A549 (cell line): ENCODE results near the gene HNF1A. TPM values are rescaled to one million over a fixed set of nuclear protein-coding genes. Genes with fewer than 3 reads are reported as not detected.
A peak's percentile ranks its signal among the peaks of the same experiment; 100 is the strongest.

Experiments used
- ATAC-seq, 2 experiments: fragments of 200-7000 bp in 1 of 2; fragments of >200 bp in 1 of 2; cut with Nextera tagmentation in 1 of 2; cut with Tn5 transposase in 1 of 2; 3 replicates each; pipeline versions ENCODE4 v1.8.0 to v1.9.1; 2018 to 2020; ENCODE audit warnings: mild to moderate bottlenecking in 1 of 2, moderate library complexity in 1 of 2
- CTCF ChIA-PET: fragments of 300-600 bp; sonication (Branson Sonifier 250); formaldehyde crosslinking; extraction: SDS; loops from one replicate; lab custom pipeline; 2021; ENCODE audit warnings: antibody characterized with exemption, inconsistent platforms; lab: Yijun Ruan, JAX
- POLR2A ChIA-PET: fragments of 350-600 bp; formaldehyde crosslinking; extraction: SDS; loops from one replicate; lab custom pipeline; 2021; ENCODE audit warnings: antibody characterized with exemption, inconsistent platforms; lab: Yijun Ruan, JAX
- DNase-seq, 2 experiments: peaks; one replicate each; pipeline versions ENCODE4 v3.0.0 to v3.0.0-alpha.2; 2011 to 2016; ENCODE audit warnings: low read depth in 1 of 2, low spot score in 1 of 2
- FAIRE-seq: peaks from 2 replicates; lab custom pipeline; 2011; peaks lifted over from hg19 to GRCh38; lab: Jason Lieb, UNC
- H3K27ac ChIP-seq, 2 experiments: fragments of >200 bp; sonication (Bioruptor Twin); formaldehyde crosslinking; 3 replicates each; pipeline ENCODE4 v1.5.1; 2016 to 2017
- H3K4me1 ChIP-seq: fragments of >200 bp; sonication (Bioruptor Twin); formaldehyde crosslinking; 3 replicates; pipeline ENCODE4 v1.6.1; 2016
- H3K4me2 ChIP-seq: fragments of >200 bp; sonication (Bioruptor Twin); formaldehyde crosslinking; 3 replicates; pipeline ENCODE4 v1.6.1; 2016
- H3K4me3 ChIP-seq: fragments of >200 bp; sonication (Bioruptor Twin); formaldehyde crosslinking; 3 replicates; pipeline ENCODE4 v1.5.1; 2016
- H3K9me3 ChIP-seq: fragments of >200 bp; sonication (Bioruptor Twin); formaldehyde crosslinking; 3 replicates; pipeline ENCODE4 v1.6.1; 2016
- BCL3 ChIP-seq: fragments of >200 bp; sonication (Bioruptor Twin); formaldehyde crosslinking; IDR thresholded peaks from 3 replicates; pipeline ENCODE4 v1.6.1; 2016
- BHLHE40 ChIP-seq: IDR thresholded peaks from 2 replicates; pipeline ENCODE4 v1.6.1; 2012; ENCODE audit warnings: low read depth, low read length, inconsistent platforms
- CBX2 ChIP-seq: fragments of 200-600 bp; sonication (generic); IDR thresholded peaks from 2 replicates; pipeline ENCODE4 v1.6.1; 2016; ENCODE audit warnings: low read depth, mild to moderate bottlenecking, borderline replicate concordance
- CBX8 ChIP-seq: fragments of 200-600 bp; sonication (generic); IDR thresholded peaks from 2 replicates; pipeline ENCODE4 v1.6.1; 2016
- CHD2 ChIP-seq: fragments of 150-350 bp; IDR thresholded peaks from 2 replicates; pipeline ENCODE4 v1.6.1; 2014; ENCODE audit warnings: low read length; ENCODE audit not compliant: partially characterized antibody
- CHD4 ChIP-seq: fragments of 200-600 bp; sonication (generic); IDR thresholded peaks from 2 replicates; pipeline ENCODE4 v1.6.1; 2016; ENCODE audit warnings: antibody characterized with exemption, mild to moderate bottlenecking, borderline replicate concordance
- CTCF ChIP-seq: fragments of >200 bp; sonication (Bioruptor Twin); formaldehyde crosslinking; IDR thresholded peaks from 3 replicates; pipeline ENCODE4 v1.5.1; 2016
- E2F6 ChIP-seq: IDR thresholded peaks from 2 replicates; pipeline ENCODE4 v1.6.1; 2012; ENCODE audit warnings: low read depth, borderline replicate concordance
- EP300 ChIP-seq, 2 experiments: fragments of >200 bp; sonication (Bioruptor Twin); formaldehyde crosslinking; IDR thresholded peaks; 2 replicates in 1 of 2; 3 replicates in 1 of 2; pipeline ENCODE4 v1.6.1; 2016 to 2017
- GATA3 ChIP-seq: IDR thresholded peaks from 2 replicates; pipeline ENCODE4 v1.6.1; 2012; ENCODE audit warnings: borderline replicate concordance
- HDAC2 ChIP-seq: fragments of 200-600 bp; sonication (generic); IDR thresholded peaks from 2 replicates; pipeline ENCODE4 v1.6.1; 2016
- HMGXB4 ChIP-seq: fragments of 250-450 bp; sonication (Bioruptor Pico); IDR thresholded peaks from 2 replicates; pipeline ENCODE4 v1.5.0; 2021; ENCODE audit warnings: mild to moderate bottlenecking, moderate library complexity, borderline replicate concordance
- HOXB13 ChIP-seq: fragments of 250-450 bp; sonication (Bioruptor Pico); IDR thresholded peaks from 2 replicates; pipeline ENCODE4 v1.5.0; 2020; ENCODE audit warnings: low read depth, mild to moderate bottlenecking, moderate library complexity
- JUN ChIP-seq, 2 experiments: fragments of >200 bp; sonication (Bioruptor Twin); formaldehyde crosslinking; IDR thresholded peaks; 2 replicates in 1 of 2; 3 replicates in 1 of 2; pipeline ENCODE4 v1.6.1; 2016 to 2017
- KDM1A ChIP-seq: fragments of 200-600 bp; sonication (generic); IDR thresholded peaks from 2 replicates; pipeline ENCODE4 v1.6.1; 2016; ENCODE audit warnings: low read depth, mild to moderate bottlenecking
- KDM5A ChIP-seq: fragments of 200-600 bp; sonication (generic); IDR thresholded peaks from 2 replicates; pipeline ENCODE4 v1.6.1; 2016; ENCODE audit warnings: antibody characterized with exemption, mild to moderate bottlenecking
- MAFK ChIP-seq: fragments of 450-650 bp; IDR thresholded peaks from 2 replicates; pipeline ENCODE4 v1.6.1; 2014; ENCODE audit not compliant: partially characterized antibody
- NFE2L2 ChIP-seq: fragments of 150-350 bp; conservative IDR thresholded peaks from 2 replicates; pipeline ENCODE4 v1.6.1; 2014; ENCODE audit warnings: low read length
- NPAS2 ChIP-seq: fragments of 250-450 bp; sonication (Bioruptor Pico); IDR thresholded peaks from 2 replicates; pipeline ENCODE4 v1.8.0; 2022; ENCODE audit warnings: mild to moderate bottlenecking, moderate library complexity, borderline replicate concordance
- NR3C1 ChIP-seq: fragments of >200 bp; sonication (Bioruptor Twin); formaldehyde crosslinking; IDR thresholded peaks from 3 replicates; pipeline ENCODE4 v1.6.1; 2017
- PHF8 ChIP-seq: fragments of 200-600 bp; sonication (generic); IDR thresholded peaks from 2 replicates; pipeline ENCODE4 v1.6.1; 2016; ENCODE audit warnings: low read depth, mild to moderate bottlenecking, antibody characterized with exemption, moderate library complexity, borderline replicate concordance
- RARB ChIP-seq: fragments of 250-450 bp; sonication (Bioruptor Pico); IDR thresholded peaks from 2 replicates; pipeline ENCODE4 v1.8.0; 2021; ENCODE audit warnings: mild to moderate bottlenecking, moderate library complexity
- RCOR1 ChIP-seq: fragments of 150-350 bp; IDR thresholded peaks from 2 replicates; pipeline ENCODE4 v1.6.1; 2014; ENCODE audit warnings: antibody characterized with exemption, low read length, low read depth
- RNF2 ChIP-seq: fragments of 200-600 bp; sonication (generic); IDR thresholded peaks from 2 replicates; pipeline ENCODE4 v1.6.1; 2016; ENCODE audit warnings: low read depth, mild to moderate bottlenecking, antibody characterized with exemption, moderate library complexity, borderline replicate concordance
- SMC3 ChIP-seq: fragments of >200 bp; sonication (Bioruptor Twin); formaldehyde crosslinking; IDR thresholded peaks from 3 replicates; pipeline ENCODE4 v1.6.1; 2018; ENCODE audit warnings: inconsistent platforms
- SREBF2 ChIP-seq: fragments of 450-650 bp; IDR thresholded peaks from 2 replicates; pipeline ENCODE4 v1.6.1; 2014; ENCODE audit warnings: mild to moderate bottlenecking, moderate library complexity
- TFCP2L1 ChIP-seq: fragments of 250-450 bp; sonication (Bioruptor Pico); IDR thresholded peaks from 2 replicates; pipeline ENCODE4 v1.5.0; 2021; ENCODE audit warnings: mild to moderate bottlenecking
- TP53 ChIP-seq: fragments of 250-450 bp; sonication (Bioruptor Pico); IDR thresholded peaks from 2 replicates; pipeline ENCODE4 v1.5.0; 2021; ENCODE audit warnings: mild to moderate bottlenecking, moderate library complexity
- WGBS: methylation state at CpG from one replicate; pipeline ENCODE4 v1.1.6; 2017; ENCODE audit errors: missing lambda C conversion rate; 5-methylcytosine and 5-hydroxymethylcytosine counted together
- polyA plus RNA-seq, 4 experiments: library from polyadenylated mRNA; depleted of rRNA in 3 of 4; stranded (reverse); fragments of >200 nt; fragmentation: RNase III in 1 of 4; extraction: RNeasy Plus Mini Kit Qiagen cat#74134 plus additional on column Dnase treatment in 1 of 4; gene quantifications; 2 replicates in 3 of 4; 3 replicates in 1 of 4; pipeline ENCODE4 v1.2.3, GENCODE V29; 2011 to 2017

The HNF1A gene
- polyA plus RNA-seq, 2 of the 4 experiments (the other 2 are of a cell fraction), result 2.6 to 7.3 TPM

DNA sequence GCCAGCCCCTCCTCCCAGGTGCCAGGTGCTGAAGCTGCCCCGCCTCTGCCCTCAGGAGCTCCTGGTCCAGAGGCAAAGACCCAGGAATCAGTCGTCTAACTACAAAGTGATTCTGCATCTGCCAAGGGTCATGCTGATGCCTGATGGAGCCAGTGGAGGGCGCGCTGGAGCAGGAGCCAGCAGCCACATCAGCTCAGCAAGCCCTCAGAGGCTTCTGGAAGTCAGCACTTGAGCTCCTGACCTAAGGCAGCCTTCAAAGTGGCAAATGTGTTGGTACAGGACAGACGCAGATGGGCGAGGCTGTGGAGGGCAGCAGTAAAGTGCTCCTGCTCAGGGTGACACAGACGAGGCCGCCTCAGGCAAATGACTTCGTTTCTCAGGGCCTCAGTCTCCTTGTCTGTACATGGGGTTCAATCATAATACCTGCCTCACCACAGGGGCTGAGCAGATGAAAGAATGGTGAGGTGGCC is 27.0 kb downstream of the HNF1A start (continued):
- TF ChIP-seq CTCF, result peak; percentile 68
- no peak for TF ChIP-seq CBX2
- no peak for TF ChIP-seq NFE2L2
- TF ChIP-seq JUN (IDR thresholded peaks at IDR 0.05), result no peak
- no peak for TF ChIP-seq TP53 (CRISPR knock-in tag)
- no peak for TF ChIP-seq E2F6
- TF ChIP-seq TFCP2L1 (CRISPR knock-in tag), result no peak
- no peak for TF ChIP-seq MAFK
- TF ChIP-seq HDAC2, result peak; percentile 52; the same call in 1 of the 2 replicates
- TF ChIP-seq SMC3, result peak; percentile 74
- no peak for TF ChIP-seq BCL3
- TF ChIP-seq RCOR1, result no peak
- no peak for TF ChIP-seq HOXB13
- TF ChIP-seq GATA3, result no peak
- peak; percentile 50; the same call in 1 of the 2 replicates for TF ChIP-seq CHD4
- no peak for TF ChIP-seq RARB (CRISPR knock-in tag)
- TF ChIP-seq CHD2, result no peak
- TF ChIP-seq HMGXB4, result no peak
- TF ChIP-seq NPAS2 (CRISPR knock-in tag), result no peak
- TF ChIP-seq CBX8, result no peak
- TF ChIP-seq EP300 (IDR thresholded peaks at IDR 0.05), result no peak
- peak; percentile 92; the same call in 1 of the 2 replicates for TF ChIP-seq KDM1A

DNA sequence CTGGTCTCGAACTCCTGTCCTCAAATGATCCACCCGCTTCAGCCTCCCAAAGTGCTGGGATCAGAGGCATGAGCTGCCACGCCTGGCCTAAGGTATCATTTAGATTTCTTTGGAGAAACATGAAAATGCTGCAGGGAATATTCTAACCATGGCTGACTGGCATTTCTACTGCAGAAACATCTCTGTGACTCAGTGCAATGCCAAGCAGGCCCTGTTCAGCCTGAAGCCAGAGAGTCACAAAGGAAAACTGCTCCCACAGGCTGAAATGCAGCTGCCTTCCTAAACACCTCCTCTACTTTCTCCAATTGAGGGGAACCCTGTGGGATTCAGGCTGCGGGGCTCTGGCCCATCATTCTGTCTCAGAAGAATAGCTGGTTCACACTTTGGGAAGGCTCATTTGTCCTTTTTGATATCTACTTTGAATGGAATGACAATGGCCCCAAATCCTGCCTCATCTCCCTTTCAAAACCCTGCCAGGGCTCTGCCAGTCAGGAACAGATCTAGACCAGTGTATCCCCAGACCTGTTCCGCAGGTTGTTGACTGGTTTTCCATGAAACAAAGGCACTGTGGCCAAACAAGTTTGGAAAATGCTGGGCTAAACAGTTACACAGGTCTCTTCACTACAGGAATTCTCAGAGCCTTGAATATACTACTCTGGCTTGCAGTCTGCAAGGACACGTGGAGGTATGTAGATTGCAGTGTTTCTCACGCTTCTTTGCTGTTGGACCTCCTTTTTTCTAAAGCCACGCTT is 30.2 kb downstream of the HNF1A start:
- Histone ChIP-seq H3K4me1 (peaks cover 1% of the 10 kb centered on the region; the same call in 2 of the 3 replicates), H3K4me2 (no peak overlapping the region), H3K4me3 (no peak overlapping the region), H3K9me3 (no peaks in the 10 kb centered on the region), H3K27ac (no peak overlapping the region)
- no peak for DNase-seq
- ChIA-PET CTCF (interaction anchor here (1.0 to 7.8 kb wide), 12 partner anchors 7 to 425 kb away, joined by 3 to 69 read pairs (median 8); partner anchors contain the start of gene HNF1A), POLR2A (no interaction called here)
- 90% methylated on average over 8 of the region's 8 CpGs for WGBS
- no peak for FAIRE-seq
- TF ChIP-seq PHF8, result no peak
- no peak for TF ChIP-seq SMC3
- no peak for TF ChIP-seq CHD4
- TF ChIP-seq RNF2, result no peak
- TF ChIP-seq SREBF2, result no peak
- no peak for TF ChIP-seq JUN (IDR thresholded peaks at IDR 0.05)
- no peak for TF ChIP-seq KDM5A
- TF ChIP-seq GATA3, result no peak
- no peak for TF ChIP-seq NR3C1
- TF ChIP-seq BHLHE40, result no peak
- no peak for TF ChIP-seq TP53 (CRISPR knock-in tag)
- no peak for TF ChIP-seq BCL3
- no peak for TF ChIP-seq NPAS2 (CRISPR knock-in tag)
- TF ChIP-seq RCOR1, result no peak
- no peak for ATAC-seq
